Aorta (tissue), 5 donors: Measurements from ENCODE around the gene TLE4. TPM values are rescaled to one million over a fixed set of nuclear protein-coding genes. Genes with fewer than 3 reads are reported as not detected.

Experiments
- ATAC-seq: fragments of 200-7000 bp; cut with Tn5 transposase; one replicate; pipeline ENCODE4 v1.9.1; 2022; ENCODE audit warnings: moderate library complexity; ENCODE audit not compliant: low FRiP score
- DNase-seq, 2 donors: peaks; one replicate each; pipeline ENCODE4 v3.0.0-alpha.2; 2020
- H3K27ac ChIP-seq, 2 donors: one replicate each; pipeline ENCODE4 v1.5.1; 2013; ENCODE audit warnings: low read length in 2 of 2, mild to moderate bottlenecking in 2 of 2, moderate library complexity in 2 of 2, control low read depth in 1 of 2, inconsistent platforms in 1 of 2, low read depth in 1 of 2
- H3K27me3 ChIP-seq, 2 donors: one replicate each; pipeline ENCODE4 v1.6.1; 2013; ENCODE audit warnings: control low read depth in 1 of 2, low read length in 1 of 2, mild to moderate bottlenecking in 1 of 2, moderate library complexity in 1 of 2; ENCODE audit not compliant: insufficient read depth in 2 of 2, control insufficient read depth in 1 of 2
- H3K36me3 ChIP-seq, 2 donors: one replicate each; pipeline ENCODE4 v1.6.1; 2013; ENCODE audit warnings: control low read depth in 1 of 2, low read length in 1 of 2, mild to moderate bottlenecking in 1 of 2; ENCODE audit not compliant: insufficient read depth in 2 of 2, control insufficient read depth in 1 of 2
- H3K4me1 ChIP-seq, 2 donors: one replicate each; pipeline ENCODE4 v1.6.1; 2013; ENCODE audit warnings: low read length in 2 of 2, control low read depth in 1 of 2, mild to moderate bottlenecking in 1 of 2, moderate library complexity in 1 of 2; ENCODE audit not compliant: insufficient read depth in 2 of 2, control insufficient read depth in 1 of 2
- H3K4me3 ChIP-seq, 2 donors: one replicate each; pipeline ENCODE4 v1.5.1; 2013; ENCODE audit warnings: low read length in 2 of 2, control low read depth in 1 of 2, mild to moderate bottlenecking in 1 of 2
- H3K9me3 ChIP-seq: one replicate; pipeline ENCODE4 v1.6.1; 2013; ENCODE audit warnings: mild to moderate bottlenecking, low read length; ENCODE audit not compliant: control insufficient read depth
- WGBS, 2 donors: extraction: QIAGEN DNeasy Blood & Tissue Kit; methylation state at CpG; one replicate each; pipeline ENCODE4 v1.1.7; 2013; 5-methylcytosine and 5-hydroxymethylcytosine counted together
- intact Hi-C, 2 donors: fragments of 100-400 bp; cut with DNase I; formaldehyde crosslinking; loops; one replicate each; pipeline versions ENCODE4 v1.14.2 to v1.15.0; 2022
- polyA plus RNA-seq, 2 donors: library from polyadenylated mRNA; stranded (reverse); fragments of 200-250 nt; gene quantifications; one replicate each; pipeline ENCODE4 v1.2.3, GENCODE V29; 2013
- total RNA-seq, 2 donors: library from RNA; stranded (reverse); fragmentation: NEBNext Ultra II Directional; extraction: Animal tissue kit (Norgen Biotek cat#: 25700); gene quantifications; one replicate each; pipeline ENCODE4 v1.2.1, GENCODE V29; 2021
- donor health status: healthy with polysubstance abuse.
- donor health status: Bipolar disorder and iron deficiency.
- donor health status: DM: no; HTN: no; CAD: no.
- donor health status: DM: no; HTN: no; CAD: no.
- donor health status: DM: yes; HTN: yes; CAD: no.

The TLE4 gene
- total and polyA plus RNA-seq, 4 donors, result 6.0 to 38.3 (median 22.3) TPM

DNA sequence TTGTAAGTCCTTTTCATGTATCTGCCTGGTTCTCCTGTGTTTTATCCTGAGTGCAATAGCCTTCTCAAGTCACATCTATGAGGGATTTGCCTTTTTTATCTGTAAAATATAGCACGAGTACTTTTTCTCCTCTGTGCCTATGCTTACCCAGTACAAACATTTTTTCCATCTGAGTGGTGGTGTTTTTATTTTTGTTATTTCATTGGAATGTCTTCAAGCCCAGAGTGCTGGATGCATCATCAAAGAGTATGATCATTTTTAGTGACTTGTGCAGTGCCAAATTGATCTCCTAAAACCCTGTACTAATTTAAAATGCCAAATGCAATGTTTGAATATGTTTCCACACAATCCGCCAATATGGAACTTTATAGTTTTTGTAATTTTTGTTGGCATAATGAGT is 86.1 kb downstream of the TLE4 start:
- Histone ChIP-seq H3K9me3 (no peaks in the 10 kb centered on the region), H3K36me3 (no peaks in the 10 kb centered on the region), H3K4me1 (no peaks in the 10 kb centered on the region)

GRCh38 chr9:79658926-79659325 is 87.2 kb downstream of the TLE4 start:
- Histone ChIP-seq H3K36me3 (no peaks in the 10 kb centered on the region), H3K4me1 (no peaks in the 10 kb centered on the region), H3K9me3 (no peaks in the 10 kb centered on the region), H3K4me3 (no peak overlapping the region), H3K27ac (no peak overlapping the region), H3K27me3 (no peaks in the 10 kb centered on the region)
- intact Hi-C loops, result no loop called here
- ATAC-seq, result no peak
- 98% methylated on average over 3 of the region's 3 CpGs for WGBS, 2 donors
- no peak for DNase-seq

More for the DNA sequence above, 86.1 kb downstream of the TLE4 start:
- Histone ChIP-seq H3K27ac (no peak overlapping the region), H3K4me3 (no peak overlapping the region), H3K27me3 (no peaks in the 10 kb centered on the region)
- ATAC-seq (no peak), DNase-seq (no peak)
- intact Hi-C loops, result no loop called here
- WGBS, 2 donors, result 80 to 84% methylated on average over 2 of the region's 2 CpGs

- Histone ChIP-seq H3K9me3 (no peaks in the 10 kb centered on the region), H3K36me3 (no peaks in the 10 kb centered on the region), H3K27me3 (no peaks in the 10 kb centered on the region), H3K27ac (no peak overlapping the region), H3K4me3 (no peak overlapping the region), H3K4me1 (no peaks in the 10 kb centered on the region)
- DNase-seq, result no peak
- 97% methylated on average over 7 of the region's 7 CpGs for WGBS, 2 donors
- ATAC-seq, result no peak
- intact Hi-C loops, result no loop called here
These were observed 88.8 kb downstream of the TLE4 start for GRCh38 chr9:79660615-79661014.

GRCh38 chr9:79661279-79661678 is 89.5 kb downstream of the TLE4 start:
- intact Hi-C loops, result no loop called here
- Histone ChIP-seq H3K36me3 (no peaks in the 10 kb centered on the region), H3K4me3 (no peak overlapping the region), H3K27me3 (no peaks in the 10 kb centered on the region), H3K4me1 (no peaks in the 10 kb centered on the region), H3K27ac (no peak overlapping the region), H3K9me3 (no peaks in the 10 kb centered on the region)
- WGBS, 2 donors, result 93 to 95% methylated on average over 2 of the region's 2 CpGs
- DNase-seq (no peak), ATAC-seq (no peak)

DNA sequence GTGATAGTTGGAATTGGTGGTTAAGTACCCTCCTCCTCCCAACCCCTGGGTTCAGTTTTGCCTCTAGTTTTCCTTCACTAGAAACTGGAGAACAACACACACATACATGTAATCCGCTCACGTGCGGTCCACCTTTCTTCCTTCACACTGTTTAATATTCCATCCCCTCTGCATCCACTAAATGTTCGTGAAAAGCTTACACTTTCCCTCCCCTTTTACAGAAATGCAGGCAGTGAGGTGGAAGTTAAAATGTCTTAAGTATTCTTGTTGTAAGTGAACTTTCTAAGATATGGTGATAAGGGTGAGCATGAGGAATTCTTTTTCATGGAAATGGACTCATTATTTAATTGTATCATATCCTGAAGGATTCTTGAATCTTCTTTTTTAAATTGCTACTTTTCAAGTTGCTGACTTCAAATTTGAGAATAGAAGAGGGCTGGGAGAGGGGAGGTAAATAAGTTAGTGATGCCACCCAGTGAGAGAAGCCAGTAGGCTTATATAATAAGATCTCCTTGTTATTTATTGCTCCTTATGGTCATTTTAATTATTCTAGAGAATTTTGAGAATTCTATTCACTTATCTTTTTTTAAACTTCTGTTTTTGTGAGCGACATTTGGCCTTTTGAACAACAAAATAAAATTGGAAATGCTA is 90.2 kb downstream of the TLE4 start:
- H3K27ac ChIP-seq, result no peak overlapping the region
- WGBS, 2 donors, result 83 to 84% methylated on average over 5 of the region's 5 CpGs

GRCh38 chr9:79662537-79662956 is 90.8 kb downstream of the TLE4 start:
- Histone ChIP-seq H3K4me3 (no peak overlapping the region), H3K27ac (no peak overlapping the region), H3K9me3 (no peaks in the 10 kb centered on the region), H3K27me3 (no peaks in the 10 kb centered on the region), H3K36me3 (no peaks in the 10 kb centered on the region), H3K4me1 (no peaks in the 10 kb centered on the region)
- intact Hi-C loops, result no loop called here
- ATAC-seq (no peak), DNase-seq (no peak)
- 77 to 81% methylated on average over 6 of the region's 6 CpGs for WGBS, 2 donors

More for the DNA sequence above, 90.2 kb downstream of the TLE4 start:
- intact Hi-C loops, result no loop called here
- Histone ChIP-seq H3K9me3 (no peaks in the 10 kb centered on the region), H3K4me3 (no peak overlapping the region), H3K36me3 (no peaks in the 10 kb centered on the region), H3K4me1 (no peaks in the 10 kb centered on the region), H3K27me3 (no peaks in the 10 kb centered on the region)
- no peak for ATAC-seq
- DNase-seq, result no peak

DNA sequence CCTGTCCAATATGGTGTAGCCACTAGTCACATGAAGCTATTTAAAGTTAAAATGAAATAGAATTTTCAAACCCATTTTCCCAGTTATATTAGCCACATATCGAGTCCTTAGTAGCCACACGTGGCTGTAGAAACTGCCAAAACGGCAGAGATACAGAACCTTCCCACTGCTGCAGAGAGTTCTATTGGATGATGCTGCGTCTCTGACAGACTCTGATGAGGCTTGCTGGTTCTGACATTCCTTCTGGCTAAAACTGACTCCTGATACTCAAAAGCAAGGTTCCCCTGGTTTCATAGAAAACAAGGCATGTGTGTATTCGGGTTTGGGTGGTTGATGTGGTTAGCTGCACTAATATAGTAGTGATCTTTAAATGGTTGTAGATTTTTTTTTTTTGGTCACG is 91.5 kb downstream of the TLE4 start:
- 82 to 84% methylated on average over 6 of the region's 6 CpGs for WGBS, 2 donors
- no peaks in the 10 kb centered on the region for H3K4me1 ChIP-seq

GRCh38 chr9:79663878-79664277 is 92.1 kb downstream of the TLE4 start:
- Histone ChIP-seq H3K27ac (no peak overlapping the region), H3K27me3 (no peaks in the 10 kb centered on the region), H3K4me1 (no peaks in the 10 kb centered on the region), H3K36me3 (no peaks in the 10 kb centered on the region), H3K9me3 (no peaks in the 10 kb centered on the region), H3K4me3 (no peak overlapping the region)
- ATAC-seq (no peak), DNase-seq (no peak)
- intact Hi-C loops, result no loop called here
- 83 to 86% methylated on average over 13 of the region's 13 CpGs for WGBS, 2 donors

More for the DNA sequence above, 91.5 kb downstream of the TLE4 start:
- H3K27ac ChIP-seq, result no peak overlapping the region
- DNase-seq, result no peak
- H3K27me3 ChIP-seq, result no peaks in the 10 kb centered on the region
- H3K4me3 ChIP-seq, result no peak overlapping the region
- no peaks in the 10 kb centered on the region for H3K9me3 ChIP-seq
- intact Hi-C loops, result no loop called here
- H3K36me3 ChIP-seq, result no peaks in the 10 kb centered on the region
- ATAC-seq, result no peak

GRCh38 chr9:79664375-79664831 is 92.6 kb downstream of the TLE4 start:
- no peak overlapping the region for H3K4me3 ChIP-seq
- intact Hi-C loops, result no loop called here
- no peaks in the 10 kb centered on the region for H3K36me3 ChIP-seq
- peaks cover 0 to under 1% of the 10 kb centered on the region in 2 donors for H3K4me1 ChIP-seq
- ATAC-seq (no peak), DNase-seq (peak in 1 of 2 donors; percentile 24)
- H3K27me3 ChIP-seq, result no peaks in the 10 kb centered on the region
- 90 to 94% methylated on average over 5 of the region's 5 CpGs for WGBS, 2 donors
- H3K9me3 ChIP-seq, result no peaks in the 10 kb centered on the region
- no peak overlapping the region for H3K27ac ChIP-seq
